NK-92 (cell line): ENCODE data around the gene NMNAT2.

ENCODE experiments used
- DNase-seq: peaks from one replicate; lab custom pipeline; 2025; ENCODE audit not compliant: unreplicated experiment; lab: John Stamatoyannopoulos, UW

The NMNAT2 gene

GRCh38 chr1:183368213-183369108, 49.7 kb downstream of the NMNAT2 start:
- no peak for DNase-seq

GRCh38 chr1:183366116-183366515, 52.1 kb downstream of the NMNAT2 start:
- no peak for DNase-seq

- no peak for DNase-seq
Measured at GRCh38 chr1:183365676-183366075, 52.5 kb downstream of the NMNAT2 start.

GRCh38 chr1:183365093-183365492, 53.1 kb downstream of the NMNAT2 start:
- DNase-seq, result no peak

GRCh38 chr1:183363972-183364371, 54.2 kb downstream of the NMNAT2 start:
- no peak for DNase-seq

GRCh38 chr1:183361081-183361480, 57.1 kb downstream of the NMNAT2 start:
- DNase-seq, result no peak

- DNase-seq, result no peak
Measured at GRCh38 chr1:183360473-183360872, 57.7 kb downstream of the NMNAT2 start.

GRCh38 chr1:183356534-183357182, 61.5 kb downstream of the NMNAT2 start:
- no peak for DNase-seq

GRCh38 chr1:183355797-183356196, 62.4 kb downstream of the NMNAT2 start:
- DNase-seq, result no peak

- no peak for DNase-seq
Measured at GRCh38 chr1:183355181-183355580, 63.0 kb downstream of the NMNAT2 start.

GRCh38 chr1:183353597-183353996, 64.6 kb downstream of the NMNAT2 start:
- DNase-seq, result no peak

- DNase-seq, result no peak
Measured at GRCh38 chr1:183349201-183349711, 68.9 kb downstream of the NMNAT2 start.

- no peak for DNase-seq
Measured at GRCh38 chr1:183346276-183346732, 71.9 kb downstream of the NMNAT2 start.

GRCh38 chr1:183339556-183340167, 78.5 kb downstream of the NMNAT2 start:
- no peak for DNase-seq

- DNase-seq, result no peak
Measured at GRCh38 chr1:183331091-183331742, 87.0 kb downstream of the NMNAT2 start.

- no peak for DNase-seq
Measured at GRCh38 chr1:183330335-183330734, 87.8 kb downstream of the NMNAT2 start.

- DNase-seq, result no peak
Measured at GRCh38 chr1:183328371-183328770, 89.8 kb downstream of the NMNAT2 start.

- DNase-seq, result no peak
Measured at GRCh38 chr1:183327434-183328290, 90.5 kb downstream of the NMNAT2 start.

- DNase-seq, result no peak
Measured at GRCh38 chr1:183323849-183324683, 94.1 kb downstream of the NMNAT2 start.
